ENCODE measurements around the gene PROCR.

GRCh38 chr20:35145141-35145564 is 26.7 kb upstream of the PROCR start:
- TF ChIP-seq POLR2AphosphoS5 (IDR thresholded peaks at IDR 0.05) (peak in 1 of 2 donors; percentile 18), CTCF (IDR thresholded peaks at IDR 0.05) (peak; percentile 39 to 64 (median 53)), POLR2A (IDR thresholded peaks at IDR 0.05; ENCODE audit: low read depth) (no peak), EP300 (IDR thresholded peaks at IDR 0.05) (no peak)

Data from esophagus muscularis mucosa (tissue), 4 donors.